ENCODE measurements around the gene SIX3.
A peak's percentile ranks its signal among the peaks of the same experiment; 100 is the strongest.

GRCh38 chr2:44938287-44939105 is 3.0 kb upstream of the SIX3 start:
- TF ChIP-seq CTCF (IDR thresholded peaks at IDR 0.05; ENCODE audit: extremely low read depth in 1 of 2, insufficient read depth in 1 of 2, low read depth in 1 of 2, low read length in 2 of 2) = no peak
- no peak for TF ChIP-seq MAX (IDR thresholded peaks at IDR 0.05; ENCODE audit: insufficient read depth, insufficient read length)
- no peak for TF ChIP-seq POLR2AphosphoS5 (IDR thresholded peaks at IDR 0.05; ENCODE audit: insufficient read depth, low read depth, low read length)
- TF ChIP-seq EZH2 (IDR thresholded peaks at IDR 0.05; ENCODE audit: borderline replicate concordance, low read depth, low read length, severe bottlenecking) = peak; percentile 70
- TF ChIP-seq POLR2A (IDR thresholded peaks at IDR 0.05; ENCODE audit: low read depth, low read length) = no peak
- no peak for TF ChIP-seq FOS (IDR thresholded peaks at IDR 0.05; ENCODE audit: borderline replicate concordance, insufficient read depth, low read length)
